HEK293 (cell line): ENCODE results near the gene SFRP5.

ENCODE experiments used
- CTCF ChIA-PET: fragments of 350-600 bp; formaldehyde crosslinking; extraction: SDS; loops from one replicate; lab custom pipeline; 2021; ENCODE audit warnings: antibody characterized with exemption; lab: Yijun Ruan, JAX
- POLR2A ChIA-PET: fragments of 300-600 bp; formaldehyde crosslinking; extraction: SDS; loops from one replicate; lab custom pipeline; 2020; ENCODE audit warnings: antibody characterized with exemption, inconsistent platforms; lab: Yijun Ruan, JAX
- H3K27ac ChIP-seq: fragments of 200-500 bp; sonication (Bioruptor generic); 2 replicates; pipeline ENCODE4 v1.5.1; 2014; ENCODE audit warnings: low read depth, low read length, control low read depth, inconsistent platforms; ENCODE audit errors: extremely low read depth
- H3K36me3 ChIP-seq, 2 experiments: fragments of 200-500 bp in 1 of 2; sonication (Bioruptor generic) in 1 of 2; 1 replicate in 1 of 2; 2 replicates in 1 of 2; pipeline ENCODE4 v1.5.1; 2014 to 2017; ENCODE audit warnings: inconsistent platforms in 2 of 2, low read length in 2 of 2; ENCODE audit not compliant: control insufficient read depth in 2 of 2, insufficient read depth in 1 of 2
- H3K4me1 ChIP-seq: fragments of 200-500 bp; sonication (Bioruptor generic); 2 replicates; pipeline ENCODE4 v1.5.1; 2014; ENCODE audit warnings: mild to moderate bottlenecking, low read length, inconsistent platforms; ENCODE audit not compliant: control insufficient read depth, insufficient read depth
- H3K4me3 ChIP-seq: 2 replicates; pipeline ENCODE4 v1.5.1; 2011; ENCODE audit warnings: low read depth, mild to moderate bottlenecking, control low read depth, low read length, moderate library complexity
- H3K9me3 ChIP-seq: fragments of 200-500 bp; sonication (Bioruptor generic); 2 replicates; pipeline ENCODE4 v1.5.1; 2014; ENCODE audit warnings: low read depth, low read length, inconsistent platforms; ENCODE audit not compliant: control insufficient read depth, insufficient read depth
- CTCF ChIP-seq: fragments of 450-650 bp; formaldehyde crosslinking; IDR thresholded peaks from 2 replicates; pipeline ENCODE4 v1.5.1; 2016; ENCODE audit warnings: missing biosample characterization, missing genetic modification characterization
- ELK4 ChIP-seq: IDR thresholded peaks from 2 replicates; pipeline ENCODE4 v1.6.1; 2011; ENCODE audit warnings: mild to moderate bottlenecking, low read depth, low read length, borderline replicate concordance
- GLI4 ChIP-seq: fragments of 450-650 bp; formaldehyde crosslinking; IDR thresholded peaks from 2 replicates; pipeline ENCODE4 v1.5.1; 2016; ENCODE audit warnings: missing biosample characterization, missing genetic modification characterization
- KLF1 ChIP-seq: fragments of 450-650 bp; formaldehyde crosslinking; IDR thresholded peaks from 2 replicates; pipeline ENCODE4 v1.5.1; 2016; ENCODE audit warnings: missing biosample characterization, missing genetic modification characterization
- KLF10 ChIP-seq: fragments of 450-650 bp; IDR thresholded peaks from 2 replicates; pipeline ENCODE4 v1.5.1; 2018; ENCODE audit warnings: missing biosample characterization, mild to moderate bottlenecking, missing genetic modification characterization
- PRDM2 ChIP-seq: fragments of 450-650 bp; formaldehyde crosslinking; IDR thresholded peaks from 2 replicates; pipeline ENCODE4 v1.5.1; 2016; ENCODE audit warnings: missing biosample characterization, missing genetic modification characterization, borderline replicate concordance
- TSHZ1 ChIP-seq: fragments of 450-650 bp; formaldehyde crosslinking; IDR thresholded peaks from 2 replicates; pipeline ENCODE4 v1.5.1; 2016; ENCODE audit warnings: missing biosample characterization, missing genetic modification characterization, borderline replicate concordance
- ZNF114 ChIP-seq: fragments of 450-650 bp; formaldehyde crosslinking; IDR thresholded peaks from 2 replicates; pipeline ENCODE4 v1.5.0; 2017; ENCODE audit warnings: missing biosample characterization, missing genetic modification characterization
- ZNF184 ChIP-seq: fragments of 450-650 bp; IDR thresholded peaks from 2 replicates; pipeline ENCODE4 v1.5.1; 2018; ENCODE audit warnings: missing biosample characterization, mild to moderate bottlenecking, missing genetic modification characterization
- ZNF214 ChIP-seq: fragments of 450-650 bp; formaldehyde crosslinking; IDR thresholded peaks from 2 replicates; pipeline ENCODE4 v1.5.1; 2017; ENCODE audit warnings: missing biosample characterization, mild to moderate bottlenecking, missing genetic modification characterization, borderline replicate concordance
- ZNF280C ChIP-seq: fragments of 450-650 bp; formaldehyde crosslinking; IDR thresholded peaks from 2 replicates; pipeline ENCODE4 v1.5.1; 2016; ENCODE audit warnings: missing biosample characterization, missing genetic modification characterization
- ZNF394 ChIP-seq: fragments of 450-650 bp; formaldehyde crosslinking; IDR thresholded peaks from 2 replicates; pipeline ENCODE4 v1.5.1; 2016; ENCODE audit warnings: missing biosample characterization, missing genetic modification characterization, mild to moderate bottlenecking, moderate library complexity, borderline replicate concordance
- ZNF398 ChIP-seq: fragments of 450-650 bp; formaldehyde crosslinking; IDR thresholded peaks from 2 replicates; pipeline ENCODE4 v1.5.1; 2017; ENCODE audit warnings: missing biosample characterization, missing genetic modification characterization
- ZNF423 ChIP-seq: fragments of 450-650 bp; formaldehyde crosslinking; IDR thresholded peaks from 2 replicates; pipeline ENCODE4 v1.5.1; 2016; ENCODE audit warnings: missing biosample characterization, missing genetic modification characterization
- ZNF433 ChIP-seq: fragments of 450-650 bp; formaldehyde crosslinking; IDR thresholded peaks from 2 replicates; pipeline ENCODE4 v1.5.1; 2016; ENCODE audit warnings: missing biosample characterization, missing genetic modification characterization, low read depth
- ZNF585B ChIP-seq: fragments of 450-650 bp; formaldehyde crosslinking; IDR thresholded peaks from 2 replicates; pipeline ENCODE4 v1.5.1; 2016; ENCODE audit warnings: missing biosample characterization, missing genetic modification characterization
- ZNF654 ChIP-seq: fragments of 450-650 bp; formaldehyde crosslinking; IDR thresholded peaks from 2 replicates; pipeline ENCODE4 v1.5.1; 2016; ENCODE audit warnings: low read depth, missing biosample characterization, missing genetic modification characterization

SFRP5 gene

GRCh38 chr10:97774811-97775294, 3.1 kb upstream of the SFRP5 start:
- POLR2A ChIA-PET = no interaction called here
- no peaks in the 10 kb centered on the region for H3K36me3 ChIP-seq

More at GRCh38 chr10:97774811-97775294, 3.1 kb upstream of the SFRP5 start:
- Histone ChIP-seq H3K27ac (no peak overlapping the region), H3K4me3 (no peak overlapping the region), H3K4me1 (peaks cover 5% of the 10 kb centered on the region; the same call in 1 of the 2 replicates), H3K9me3 (no peaks in the 10 kb centered on the region)
- TF ChIP-seq ZNF654 (no peak), KLF1 (tag by site-specific recombination) (no peak), PRDM2 (tag by site-specific recombination) (no peak), ZNF184 (tag by site-specific recombination) (no peak), ZNF114 (tag by site-specific recombination) (no peak), GLI4 (tag by site-specific recombination) (no peak), ZNF394 (tag by site-specific recombination) (no peak), KLF10 (tag by site-specific recombination) (no peak), CTCF (tag by site-specific recombination) (no peak), ZNF280C (tag by site-specific recombination) (no peak), ZNF214 (tag by site-specific recombination) (no peak), ZNF585B (tag by site-specific recombination) (no peak), ZNF398 (tag by site-specific recombination) (no peak), ZNF433 (tag by site-specific recombination) (no peak), ZNF423 (no peak), TSHZ1 (tag by site-specific recombination) (no peak), ELK4 (no peak)
- CTCF ChIA-PET = interaction anchor here (0.8 to 2.1 kb wide), 3 partner anchors 17 to 254 kb away, joined by 3 to 4 read pairs (median 4); no protein-coding TSS in a partner anchor
